Stimulated activated CD4-positive, alpha-beta T cell treated with anti-CD3 and anti-CD28 coated beads, Interleukin-2, amount 100 ng/mL, for 4 hours (primary cell): ENCODE data around the gene GRIK1.

Source experiments
- DNase-seq: peaks from one replicate; pipeline ENCODE4 v3.0.0-alpha.2; 2020; ENCODE audit warnings: low read depth

GRIK1 gene

DNA sequence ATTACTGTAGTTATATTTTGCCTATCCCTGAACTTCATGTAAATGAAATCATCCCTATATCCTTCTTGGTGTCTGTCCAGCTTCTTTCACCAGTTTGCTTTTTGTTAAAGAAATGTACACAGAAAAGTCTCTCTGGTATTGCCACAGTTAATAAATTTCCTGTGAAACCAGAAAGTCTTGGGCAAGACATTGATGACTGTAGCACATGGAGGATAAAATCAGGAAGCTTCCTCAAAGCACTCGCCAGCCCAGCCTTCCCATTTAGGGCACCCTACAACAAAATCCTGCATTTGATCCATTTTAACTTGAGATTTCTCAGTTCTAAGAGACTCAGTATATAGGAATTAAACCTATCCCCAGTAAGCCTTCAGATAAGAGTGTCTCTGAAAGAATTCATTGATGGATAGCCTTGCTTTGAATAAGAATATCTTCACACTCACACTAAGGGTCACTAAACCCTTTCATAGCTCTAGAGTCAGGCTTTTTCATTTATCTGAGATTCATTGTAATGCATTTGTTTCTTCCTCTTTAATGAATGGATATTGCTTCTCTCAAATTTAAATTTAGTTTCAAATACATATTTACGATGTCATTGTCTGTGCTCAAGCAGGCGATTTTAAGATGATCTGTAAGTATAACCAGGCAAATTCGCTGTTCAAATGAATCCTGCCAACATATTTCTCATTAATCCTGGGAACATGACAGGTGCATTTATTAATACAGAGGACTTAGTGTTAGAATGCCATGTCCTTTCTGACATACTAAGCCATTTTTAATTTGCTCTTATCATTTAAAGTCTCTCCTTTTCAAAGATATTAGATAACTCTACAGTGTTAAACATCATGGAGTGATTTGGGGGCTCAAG lies 153.1 kb downstream of the GRIK1 start:
- no peak for DNase-seq

DNA sequence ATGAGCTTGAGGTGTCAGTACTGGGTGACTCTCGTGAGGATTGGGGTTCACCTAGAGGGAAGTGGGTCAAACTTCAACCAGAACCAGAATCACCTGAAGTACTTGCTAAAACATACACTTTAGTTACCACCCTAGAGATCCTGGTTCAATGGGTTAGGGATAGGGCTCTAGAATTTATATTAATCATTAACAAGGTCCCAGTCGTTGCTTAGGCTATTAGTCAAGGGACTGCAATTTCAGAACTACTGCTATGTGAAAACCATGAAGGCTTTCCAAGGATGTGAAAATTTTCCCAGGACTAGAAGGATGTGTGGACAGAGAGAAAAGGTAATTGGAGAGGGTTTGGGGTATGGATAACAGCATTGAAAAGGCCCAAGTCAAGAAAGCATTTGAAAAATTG lies 162.6 kb downstream of the GRIK1 start:
- DNase-seq, result no peak

DNA sequence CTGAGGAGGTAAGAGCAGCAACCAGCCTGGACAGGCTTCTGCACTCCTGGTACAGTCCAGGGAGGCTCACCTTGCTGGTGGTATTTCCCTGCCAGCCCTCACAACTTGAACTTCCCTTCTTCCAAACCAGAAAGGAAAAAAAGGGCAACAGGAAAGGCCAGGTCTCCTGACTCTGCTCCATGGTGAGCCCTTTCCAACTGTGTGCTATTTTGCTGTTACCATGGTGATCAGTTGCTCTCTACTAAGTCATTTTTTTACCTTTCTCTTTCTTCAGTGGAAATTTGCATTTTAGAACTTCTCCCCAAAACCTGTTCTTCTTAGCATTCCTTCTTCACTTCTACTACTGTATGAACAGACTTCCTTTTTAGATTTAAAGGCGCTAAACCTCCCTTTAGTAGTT lies 164.3 kb downstream of the GRIK1 start:
- DNase-seq, result no peak

DNA sequence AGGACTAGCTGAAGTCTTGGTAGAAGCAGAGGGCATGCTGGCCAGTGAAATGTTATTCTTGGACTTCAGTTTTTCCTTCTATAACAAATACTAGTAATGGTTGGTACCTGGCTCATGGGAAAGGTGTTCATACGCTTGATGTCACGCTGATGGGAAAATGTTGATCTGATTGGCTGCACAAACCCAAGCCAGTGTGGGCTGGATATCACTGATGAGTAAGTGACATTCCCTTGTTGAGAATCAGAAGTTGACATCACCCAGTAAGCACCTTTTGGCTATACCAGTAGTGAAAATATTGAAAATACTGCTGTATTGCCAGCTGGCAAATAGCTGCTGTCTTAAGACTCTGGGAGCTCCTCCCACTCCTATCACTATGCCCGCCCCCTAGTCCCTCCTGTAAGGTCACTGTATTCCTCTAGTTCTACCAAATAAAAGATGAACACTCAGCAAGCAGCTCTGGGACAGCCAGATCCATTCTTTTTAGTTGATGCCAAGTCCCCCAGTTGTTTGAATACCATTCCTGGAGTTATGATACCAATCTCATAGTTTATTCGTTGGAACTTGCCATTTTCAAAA lies 168.2 kb downstream of the GRIK1 start:
- no peak for DNase-seq

DNA sequence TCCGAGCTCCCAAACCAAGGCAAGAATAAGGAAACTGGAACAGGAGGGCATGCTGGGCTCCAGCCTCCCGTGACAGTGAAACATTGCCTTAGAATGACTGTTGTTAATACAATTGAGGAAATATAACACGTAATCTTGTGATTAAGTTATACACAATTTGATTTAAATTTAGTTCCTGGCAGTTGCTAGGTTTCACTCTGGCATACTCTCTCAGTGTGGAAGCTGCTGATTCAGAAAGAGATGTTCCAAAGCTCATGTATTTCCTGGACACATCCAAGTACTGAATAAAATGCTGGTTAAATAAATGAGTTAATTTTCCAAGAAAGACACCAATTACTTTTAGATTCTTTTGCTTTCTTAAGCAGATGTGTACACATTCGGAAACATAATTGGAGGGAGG lies 176.1 kb downstream of the GRIK1 start:
- DNase-seq, result no peak

DNA sequence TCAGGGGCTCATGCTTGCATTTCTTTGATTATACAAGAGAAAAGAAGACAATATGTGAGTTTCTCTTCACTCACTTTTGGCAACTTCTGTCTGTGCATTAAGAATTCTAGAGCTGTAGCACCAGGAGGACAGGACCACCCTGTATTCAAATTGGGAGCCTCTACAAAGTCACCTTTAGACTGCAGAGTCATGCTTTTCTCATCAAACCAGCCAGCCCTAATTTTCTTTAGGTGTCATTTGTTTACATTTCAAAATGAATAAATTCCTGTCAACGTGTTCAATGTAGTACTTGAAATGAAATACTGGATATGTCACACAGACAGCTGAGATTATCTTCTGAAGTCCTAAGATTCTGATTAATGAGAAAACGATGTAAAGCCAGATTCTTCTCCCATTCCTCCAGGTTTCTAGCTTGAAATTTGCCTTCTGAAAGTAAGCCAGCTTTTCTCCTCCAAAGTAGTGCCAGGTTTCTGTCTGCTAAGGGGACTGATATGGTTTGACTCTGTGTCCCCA lies 177.2 kb downstream of the GRIK1 start:
- DNase-seq, result no peak

DNA sequence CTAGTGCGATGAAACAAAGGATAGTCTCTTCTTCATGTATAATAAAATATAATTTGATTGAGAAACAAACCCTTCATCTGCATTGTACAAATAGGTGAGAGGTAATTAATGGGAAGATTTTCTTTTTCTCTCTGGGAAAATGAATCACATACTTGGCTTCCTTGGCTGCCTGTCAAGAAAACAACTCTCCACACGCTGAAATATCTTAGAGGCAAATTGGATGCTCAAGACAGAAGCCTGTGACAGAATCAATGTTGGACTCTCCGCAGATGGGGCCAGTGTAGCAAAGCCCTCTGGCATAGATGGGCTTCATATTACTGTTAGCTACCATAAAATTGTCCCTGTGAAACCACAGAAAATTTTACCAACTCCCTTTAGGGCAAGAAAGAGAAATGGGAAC lies 186.6 kb downstream of the GRIK1 start:
- DNase-seq, result no peak

DNA sequence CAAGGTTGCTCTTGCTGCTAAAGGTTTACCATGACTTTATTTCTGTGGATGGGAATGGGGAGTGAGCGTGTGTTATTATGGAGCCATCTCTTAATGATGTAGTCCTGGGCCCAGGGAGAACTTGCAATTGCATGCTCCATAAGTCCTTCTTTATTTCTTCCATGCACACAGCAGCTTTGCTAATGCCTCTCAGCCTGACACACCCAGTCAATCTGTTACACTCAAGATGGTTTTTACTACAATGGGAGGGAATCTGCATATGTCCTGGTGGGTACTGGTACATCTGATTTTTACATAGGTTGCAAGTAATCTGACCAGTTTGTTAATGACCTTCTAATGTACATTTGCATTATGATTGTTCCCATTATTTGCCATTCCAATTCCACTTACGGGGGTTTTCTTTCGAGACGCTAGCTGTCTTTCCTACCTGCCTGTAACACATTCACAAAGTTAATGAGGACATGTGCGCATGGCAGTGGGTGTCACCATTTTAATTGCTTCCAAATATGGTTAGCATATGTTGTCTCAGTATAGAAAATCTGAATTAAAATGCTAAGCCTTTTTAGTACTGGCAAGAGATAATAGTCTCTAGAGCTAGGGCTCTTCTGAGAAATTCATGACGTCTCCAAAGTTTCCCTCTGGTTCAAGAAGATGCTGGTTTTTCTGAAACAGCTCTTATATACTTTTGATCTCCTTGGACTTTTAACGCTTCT lies 188.2 kb downstream of the GRIK1 start:
- no peak for DNase-seq

DNA sequence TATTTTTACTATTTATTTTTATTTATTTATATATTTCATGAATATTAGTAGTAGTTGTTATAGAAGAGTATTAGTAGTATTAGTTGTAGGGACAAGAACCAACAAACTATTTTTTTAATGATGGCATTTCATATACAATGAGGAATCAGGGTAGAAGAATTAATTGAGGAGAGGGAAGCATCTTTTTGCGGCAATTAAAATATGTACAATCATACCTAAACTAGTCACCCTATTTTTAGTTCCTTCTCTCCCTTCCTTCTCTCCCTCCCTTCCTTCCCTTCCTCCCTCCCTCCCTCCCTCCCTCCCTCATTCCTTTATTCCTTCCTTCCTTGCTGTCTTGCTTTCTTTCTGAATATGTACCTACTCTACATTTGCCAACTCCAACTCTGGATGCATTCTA lies 189.8 kb downstream of the GRIK1 start:
- no peak for DNase-seq

DNA sequence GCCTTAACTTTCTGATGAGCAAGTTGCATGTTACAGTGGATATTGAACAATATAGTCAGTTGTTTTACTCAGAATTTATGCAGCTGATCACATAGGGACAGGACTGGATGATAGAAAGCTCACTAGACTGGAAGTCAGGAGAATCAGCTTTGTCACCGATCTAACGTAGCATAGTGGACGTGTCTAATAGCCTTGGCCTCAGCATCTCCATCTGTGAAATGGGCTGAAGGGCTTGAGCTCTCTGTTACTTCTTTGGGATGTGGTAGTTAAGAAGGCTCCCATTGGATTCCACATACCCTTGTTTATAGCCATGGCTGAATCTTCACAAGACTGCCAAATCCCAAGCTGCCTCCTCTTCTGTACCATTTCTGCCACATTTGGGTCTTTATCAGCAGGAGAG lies 190.6 kb downstream of the GRIK1 start:
- DNase-seq, result no peak

DNA sequence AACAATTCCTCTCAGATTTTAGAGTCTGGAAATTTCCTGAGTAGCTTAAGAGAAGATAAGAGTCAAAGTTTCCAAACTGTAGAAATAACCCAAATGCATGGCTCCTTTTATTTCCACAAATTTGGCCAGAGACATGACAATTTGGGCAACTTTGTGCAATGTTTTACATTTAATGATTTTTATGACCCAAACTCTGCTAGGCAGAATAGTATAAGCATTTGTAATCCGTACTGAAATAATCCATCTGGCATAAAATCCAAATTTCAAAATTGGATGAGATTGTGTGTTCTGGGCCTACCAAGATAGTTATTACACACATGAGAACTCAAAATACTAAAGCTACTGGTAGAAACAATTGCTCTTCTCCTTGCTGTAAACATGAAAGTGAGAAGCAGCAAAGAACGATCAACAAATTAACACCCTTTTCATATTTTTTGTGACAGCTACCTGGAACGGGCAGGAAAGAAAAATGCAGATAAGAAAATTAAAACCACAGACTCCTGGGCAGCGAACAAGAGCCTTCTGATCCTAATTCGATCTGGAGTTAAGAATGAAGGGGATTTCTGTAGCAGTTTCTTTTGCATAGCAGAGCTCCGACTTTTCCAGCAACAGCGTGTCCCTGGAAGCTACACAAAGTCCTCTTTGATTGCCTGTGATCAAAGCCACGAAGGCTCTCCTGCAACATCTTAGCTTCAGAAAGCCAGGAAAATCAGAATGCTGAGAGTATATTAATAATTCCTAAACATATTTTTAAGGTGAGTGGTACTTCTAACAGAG lies 191.2 kb downstream of the GRIK1 start:
- no peak for DNase-seq

DNA sequence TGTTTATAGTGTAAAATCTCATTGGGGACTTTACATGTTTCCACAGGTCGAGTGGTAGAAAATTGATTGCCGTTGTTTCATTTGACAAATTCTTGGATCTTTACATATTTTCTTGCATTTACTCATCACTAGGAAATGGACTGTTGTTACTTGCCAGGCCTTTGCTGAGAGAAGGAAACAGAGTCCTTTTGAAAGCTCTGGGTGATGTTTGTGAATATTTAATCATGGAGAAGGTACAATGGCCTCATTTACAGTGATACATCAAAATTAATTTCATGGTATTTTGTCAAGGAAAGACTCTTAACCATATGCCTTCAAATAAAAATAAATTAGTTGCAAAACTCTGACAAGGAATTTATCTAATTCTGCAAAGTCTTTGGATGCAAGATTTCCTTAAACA lies 198.0 kb downstream of the GRIK1 start:
- no peak for DNase-seq

DNA sequence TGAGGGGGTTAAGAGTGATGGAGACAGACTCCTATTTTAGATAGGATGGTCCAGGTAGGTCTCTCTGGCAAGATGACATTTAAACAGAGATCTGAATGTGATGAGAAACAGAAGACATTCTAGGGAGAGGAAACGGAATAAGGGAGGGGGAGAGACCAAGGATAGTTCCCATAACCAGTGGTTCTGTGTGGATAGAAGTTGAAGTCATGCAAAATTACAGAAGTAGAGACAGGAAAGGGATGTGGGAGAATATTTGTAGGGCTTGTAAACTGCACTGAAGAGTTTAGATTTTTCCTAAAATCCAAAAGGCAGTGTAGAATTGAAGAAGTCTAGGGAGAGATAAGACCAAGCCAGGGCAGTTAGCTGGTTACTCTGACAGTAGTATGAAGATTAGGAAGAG lies 200.6 kb downstream of the GRIK1 start:
- DNase-seq, result no peak

DNA sequence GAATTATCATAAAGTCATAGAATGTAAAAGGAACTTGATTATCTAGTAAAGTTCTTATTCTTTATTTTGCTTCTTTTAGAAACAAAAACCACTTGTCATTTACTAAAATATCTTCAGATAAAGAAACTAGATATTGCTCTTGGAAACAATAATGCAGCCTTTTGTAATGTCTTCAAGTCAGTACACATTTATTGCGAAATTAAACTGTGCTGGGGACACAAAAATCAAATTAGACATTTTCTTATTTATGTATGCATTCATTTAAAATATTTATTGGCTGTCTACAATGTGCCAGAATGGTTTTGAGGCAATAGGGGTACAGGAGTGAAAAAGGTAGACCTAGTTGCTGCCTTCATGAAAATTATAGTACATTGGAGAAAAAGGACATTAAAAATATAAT lies 201.1 kb downstream of the GRIK1 start:
- no peak for DNase-seq

DNA sequence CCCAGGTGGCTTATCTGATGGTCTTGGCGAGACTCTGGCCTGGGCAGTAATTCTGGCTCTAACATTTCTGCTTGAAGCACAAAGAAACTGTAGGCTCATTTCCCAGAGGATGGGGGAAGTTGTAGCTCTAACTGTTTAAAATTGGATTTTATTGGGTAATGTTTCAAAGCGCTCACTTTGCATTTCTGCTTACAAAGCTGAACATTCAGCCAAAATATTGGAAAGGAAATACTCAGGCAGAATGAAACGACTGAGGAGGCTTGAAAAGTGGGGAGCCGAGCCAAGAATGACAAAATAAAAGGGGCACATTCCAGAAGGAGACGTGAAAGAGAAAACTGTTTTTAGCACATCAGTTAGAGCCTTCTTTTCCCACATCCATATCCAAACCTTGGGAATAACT lies 202.6 kb downstream of the GRIK1 start:
- no peak for DNase-seq

DNA sequence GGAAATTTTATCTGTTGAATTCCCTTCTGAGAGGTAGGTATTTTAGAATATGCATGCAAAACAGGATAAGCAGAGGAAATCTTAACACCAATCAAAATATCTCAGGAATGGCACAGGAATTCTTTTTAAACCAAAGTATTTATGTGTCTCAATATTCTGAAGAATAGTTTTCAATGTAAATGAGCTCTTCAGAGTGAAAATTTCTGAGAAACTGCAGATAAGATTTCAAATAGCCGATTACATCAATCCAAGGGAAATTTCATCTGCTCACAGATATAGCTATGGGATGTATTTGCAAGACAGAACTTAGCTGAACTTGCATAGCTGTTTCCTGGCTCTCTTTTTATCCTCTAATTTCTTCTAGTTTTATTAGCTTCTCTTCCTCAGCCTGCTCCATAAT lies 209.5 kb downstream of the GRIK1 start:
- DNase-seq, result no peak

DNA sequence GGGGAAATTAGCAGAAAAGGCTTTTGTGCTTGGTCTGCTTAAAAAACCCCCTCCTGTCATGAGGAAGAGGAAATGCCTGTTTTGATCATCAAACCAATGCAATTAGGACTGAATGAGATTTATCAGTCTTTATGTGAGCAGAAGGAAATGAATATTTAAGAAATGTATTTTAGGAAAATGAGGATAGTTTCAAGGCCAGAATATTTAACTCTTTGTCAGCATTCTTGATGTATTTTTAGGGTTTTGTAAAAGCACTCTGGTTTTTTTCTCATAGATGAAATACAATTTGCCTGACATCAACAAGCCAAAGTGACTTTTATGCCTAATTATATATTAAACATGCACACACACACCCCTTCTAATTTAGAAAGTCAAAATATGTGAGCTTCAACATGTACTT lies 213.8 kb downstream of the GRIK1 start:
- no peak for DNase-seq

DNA sequence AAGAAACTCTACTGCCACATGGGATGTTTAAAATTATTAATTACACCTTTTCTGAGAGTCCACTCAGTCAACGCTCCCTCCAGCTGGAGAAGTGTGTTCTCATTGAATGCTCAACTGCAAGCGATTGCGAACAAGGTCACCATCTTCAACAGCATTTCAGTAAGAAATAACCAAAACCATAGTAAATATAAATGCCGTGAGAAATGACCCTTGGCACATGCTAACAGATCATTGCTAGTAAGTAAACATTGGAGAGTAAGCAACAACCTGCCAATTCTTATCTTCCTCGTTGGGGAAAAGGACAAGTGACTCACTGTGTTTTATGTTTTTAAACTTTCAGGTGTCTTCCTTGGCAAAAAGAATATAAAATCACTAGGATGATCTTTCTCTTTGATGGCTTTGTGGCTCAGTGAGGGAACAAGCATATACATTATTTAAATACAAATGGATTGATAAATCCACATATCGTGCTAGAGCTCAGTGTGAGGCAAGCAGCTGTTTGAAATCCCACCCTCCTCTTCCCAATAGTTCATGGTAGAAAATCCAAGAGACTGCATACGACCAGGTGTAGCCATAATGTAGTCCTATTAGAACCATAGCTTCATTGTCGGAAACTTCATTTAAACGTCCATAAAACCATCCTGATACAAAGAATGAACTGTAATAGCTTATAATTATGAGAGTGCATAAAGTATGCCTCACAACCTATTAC lies 214.6 kb downstream of the GRIK1 start:
- DNase-seq, result no peak

DNA sequence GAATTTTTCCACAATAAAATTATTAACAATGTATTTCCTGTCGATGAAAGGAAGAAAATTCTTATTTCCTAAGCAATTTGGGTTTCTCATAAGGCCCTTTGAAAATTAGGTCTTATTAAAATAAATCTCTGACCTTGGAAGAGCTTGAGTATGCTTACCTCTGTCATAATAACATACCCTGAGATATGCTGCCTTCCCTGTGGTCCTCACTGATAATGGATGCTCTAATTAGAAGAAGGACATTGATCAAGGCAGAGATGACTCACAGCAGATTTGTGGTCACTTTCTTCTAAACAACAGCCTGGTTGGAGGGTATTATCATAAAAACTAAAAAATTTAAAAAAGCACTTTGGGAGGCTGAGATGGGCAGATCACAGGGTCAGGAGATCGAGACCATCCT lies 217.8 kb downstream of the GRIK1 start:
- no peak for DNase-seq

DNA sequence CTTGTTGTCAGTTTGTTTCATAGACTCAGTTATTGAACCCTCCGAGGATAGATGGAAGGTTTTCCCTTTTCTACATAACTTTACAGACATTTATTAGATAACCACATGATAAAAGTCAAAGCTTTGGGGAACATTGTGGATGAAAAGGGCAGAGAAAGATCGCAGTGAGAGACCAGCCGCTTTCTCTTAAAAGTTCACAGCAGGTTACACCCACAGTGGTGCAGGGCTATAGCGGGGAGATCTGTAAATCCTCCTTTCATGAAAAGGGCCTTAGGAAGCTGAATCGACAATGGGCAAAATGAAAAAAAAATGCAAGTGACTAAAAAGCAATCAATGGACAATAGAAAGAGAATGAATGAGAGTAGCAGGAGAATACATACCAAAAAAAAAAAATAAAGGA lies 218.6 kb downstream of the GRIK1 start:
- DNase-seq, result no peak

DNA sequence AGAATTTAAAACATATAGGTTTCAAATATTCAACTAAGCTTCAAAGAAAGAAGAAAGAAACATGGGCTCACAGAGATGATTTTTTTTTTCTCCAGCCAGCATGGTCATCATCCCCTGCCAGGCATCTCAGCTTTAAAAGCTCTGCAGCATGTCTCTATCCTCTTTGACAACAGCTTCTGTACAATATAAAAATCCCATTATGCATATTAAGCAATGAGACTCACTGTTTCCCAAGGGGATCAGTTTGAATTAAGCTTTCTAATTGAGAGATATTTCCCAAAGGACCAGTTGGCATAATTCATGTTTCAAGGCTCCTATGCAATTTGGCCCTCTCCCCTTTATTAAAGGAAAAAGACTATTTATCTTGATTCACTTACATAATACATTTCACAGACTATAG lies 220.3 kb downstream of the GRIK1 start:
- no peak for DNase-seq
